ENCODE results near the gene PRKAR2A.
"Not testable (repeated sequence)": the region's sequence is repeated elsewhere in the genome, so short reads cannot be mapped to it uniquely, and the experiment has no call there.

Gene PRKAR2A

DNA sequence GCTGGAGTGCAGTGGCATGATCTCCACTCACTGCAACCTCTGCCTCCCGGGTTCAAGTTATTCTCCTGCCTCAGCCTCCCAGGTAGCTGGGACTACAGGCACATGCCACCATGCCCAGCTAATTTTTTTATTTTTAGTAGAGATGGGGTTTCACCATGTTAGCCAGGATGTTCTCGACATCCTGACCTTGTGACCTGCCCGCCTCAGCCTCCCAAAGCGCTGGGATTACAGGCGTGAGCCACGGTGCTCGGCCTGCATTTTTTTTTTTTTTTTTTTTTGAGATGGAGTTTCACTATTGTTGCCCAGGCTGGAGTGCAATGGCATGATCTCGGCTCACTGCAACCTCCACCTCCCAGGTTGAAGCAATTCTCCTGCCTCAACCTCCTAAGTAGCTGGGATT lies 69.1 kb downstream of the PRKAR2A start:
- not testable (repeated sequence) for DNase-seq (ENCODE audit: low read depth, low spot score)

DNA sequence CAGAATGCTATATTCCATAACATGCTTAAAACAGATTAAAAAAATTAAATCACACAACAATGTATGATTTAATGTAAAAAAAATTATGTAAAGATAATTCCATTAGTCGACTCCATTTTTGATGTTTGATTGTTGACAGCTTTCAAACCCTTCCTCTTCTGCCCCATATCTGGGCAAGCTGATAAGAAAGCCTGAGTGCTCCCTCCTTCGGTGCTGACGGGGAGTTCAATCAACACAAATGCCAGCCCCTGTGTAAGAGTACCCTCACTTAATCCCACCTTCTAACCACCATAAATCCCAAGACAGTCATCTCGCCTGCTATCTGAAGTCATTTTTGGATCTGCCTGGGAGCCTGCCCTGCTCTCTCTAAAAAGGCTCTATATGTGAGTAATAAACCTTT lies 70.8 kb downstream of the PRKAR2A start:
- no peak for DNase-seq (ENCODE audit: low read depth, low spot score)

DNA sequence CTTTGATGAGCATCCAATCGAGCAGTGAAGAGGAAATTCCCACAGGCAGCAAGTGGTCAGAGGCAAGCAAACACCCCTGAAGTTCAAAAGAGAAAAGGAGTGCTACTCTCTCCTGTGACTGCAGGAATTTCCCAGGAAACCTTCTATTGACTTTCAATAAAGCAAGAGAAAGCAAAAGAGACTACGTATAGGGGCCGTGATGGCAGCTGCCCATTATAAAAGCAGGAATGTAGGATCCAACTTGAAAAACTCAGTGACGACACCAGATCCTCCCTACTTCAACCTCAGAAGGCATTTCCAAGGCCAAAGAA lies 77.5 kb downstream of the PRKAR2A start:
- DNase-seq (ENCODE audit: low read depth, low spot score), result no peak

DNA sequence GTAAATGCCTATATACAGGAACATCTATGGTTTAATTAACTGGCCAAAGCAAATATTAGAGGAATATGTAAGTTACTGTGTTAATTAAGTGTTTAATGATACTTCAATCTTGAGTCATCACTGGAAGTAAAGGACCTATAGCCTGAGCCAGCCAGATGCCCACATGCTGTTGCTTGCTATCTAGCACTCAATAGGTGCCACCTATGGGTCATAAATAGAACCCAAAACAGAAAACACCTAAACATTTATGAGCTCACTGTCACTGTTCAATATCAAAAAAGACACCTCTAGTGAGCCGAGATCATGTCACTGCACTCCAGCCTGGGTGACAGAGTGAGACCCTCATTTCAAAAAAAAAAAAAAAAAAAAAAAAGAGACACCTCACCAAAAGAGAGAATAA lies 82.3 kb downstream of the PRKAR2A start:
- DNase-seq (ENCODE audit: low read depth, low spot score), result no peak

DNA sequence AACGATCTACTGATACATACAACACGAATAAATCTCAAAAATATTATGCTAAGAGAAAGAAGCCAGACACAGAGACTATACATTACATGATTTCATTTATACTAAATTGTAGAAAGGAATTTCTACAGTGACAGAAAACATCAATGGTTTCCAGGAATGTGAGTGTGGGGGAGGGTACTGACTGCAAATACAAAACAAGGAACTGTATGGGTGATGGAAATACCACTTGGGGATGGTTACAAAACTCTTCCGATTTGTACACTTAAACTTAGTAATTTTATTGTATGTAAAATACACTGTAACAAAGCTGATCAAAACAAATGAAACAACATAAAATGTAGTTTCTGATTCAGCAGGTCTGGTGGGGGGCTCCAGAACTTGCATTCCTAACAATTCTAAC lies 84.9 kb downstream of the PRKAR2A start:
- no peak for DNase-seq (ENCODE audit: low read depth, low spot score)

DNA sequence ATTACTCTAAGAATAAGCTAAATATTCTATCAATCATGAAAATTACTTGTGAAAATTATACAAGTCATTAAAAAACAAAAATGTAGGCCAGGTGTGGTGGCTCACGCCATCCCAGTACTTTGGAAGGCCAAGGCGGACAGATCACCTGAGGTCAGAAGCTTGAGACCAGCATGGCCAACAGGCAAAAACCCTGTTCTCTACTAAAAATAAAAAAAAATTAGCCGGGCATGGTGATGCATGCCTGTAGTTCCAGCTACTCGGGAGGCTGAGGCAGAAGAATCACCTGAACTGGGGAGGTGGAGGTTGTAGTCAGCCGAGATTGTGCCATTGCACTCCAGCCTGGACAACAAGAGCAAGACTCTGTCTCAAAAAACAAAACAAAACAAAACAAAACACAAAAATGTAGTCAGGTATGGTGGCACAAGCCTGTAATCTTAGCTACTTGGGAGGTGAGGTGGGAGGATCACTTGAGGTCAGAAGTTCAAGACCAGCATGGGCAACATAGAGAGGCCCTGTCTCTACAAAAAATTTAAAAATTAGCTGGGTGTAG lies 87.6 kb downstream of the PRKAR2A start:
- not testable (repeated sequence) for DNase-seq (ENCODE audit: low read depth, low spot score)

DNA sequence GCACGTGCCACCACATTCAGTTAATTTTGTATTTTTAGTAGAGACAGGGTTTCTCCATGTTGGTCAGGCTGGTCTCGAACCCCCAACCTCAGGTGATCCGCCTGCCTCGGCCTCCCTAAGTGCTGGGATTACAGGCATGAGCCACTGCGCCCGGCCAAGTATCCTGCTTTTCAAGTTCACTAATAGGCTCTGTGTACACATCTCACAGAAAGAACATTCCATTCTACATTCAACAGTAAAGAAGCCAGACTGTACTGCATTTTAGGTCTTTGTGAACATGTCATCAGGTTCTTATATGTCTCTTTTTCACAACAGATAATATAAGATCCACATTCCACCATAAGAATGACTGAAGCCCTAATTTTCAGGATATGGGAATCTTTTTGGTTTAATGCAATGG lies 88.1 kb downstream of the PRKAR2A start:
- DNase-seq (ENCODE audit: low read depth, low spot score), result not testable (repeated sequence)

DNA sequence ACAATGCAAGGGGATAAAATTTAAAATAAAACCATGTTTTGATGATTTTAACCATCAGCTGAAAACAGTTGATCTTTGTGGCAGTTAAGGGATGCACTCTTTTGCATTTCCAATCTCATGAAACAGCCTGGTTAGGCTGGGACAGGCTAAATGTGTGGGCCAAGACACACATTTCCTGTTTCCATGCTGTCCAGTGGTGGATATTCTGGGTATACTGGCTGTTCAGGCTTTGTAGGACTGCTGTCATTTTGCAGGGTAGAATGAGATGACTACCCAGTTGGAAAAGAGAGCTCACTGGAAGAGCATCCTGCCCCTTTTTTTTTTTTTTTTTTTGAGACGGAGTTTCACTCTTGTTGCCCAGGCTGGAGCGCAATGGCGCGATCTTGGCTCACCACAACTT lies 88.6 kb downstream of the PRKAR2A start:
- no peak for DNase-seq (ENCODE audit: low read depth, low spot score)

DNA sequence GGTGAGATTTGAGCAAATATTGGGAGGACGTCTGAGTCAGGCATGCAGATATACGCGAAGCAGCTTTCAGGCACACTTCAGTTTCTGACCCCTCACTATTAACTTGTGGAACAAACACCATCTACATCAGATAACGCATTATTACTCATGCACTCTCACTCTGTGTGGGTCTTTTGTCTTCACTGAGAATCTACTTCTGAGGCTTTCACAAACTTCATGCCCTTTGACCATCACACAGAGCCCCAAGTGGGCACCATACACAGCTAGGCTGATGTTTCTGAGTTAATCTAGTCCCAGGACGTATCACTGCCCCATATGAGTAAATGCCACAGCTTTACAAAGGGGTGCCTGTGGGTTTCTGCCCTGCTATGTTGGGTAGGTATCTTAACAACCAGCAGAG lies 91.0 kb downstream of the PRKAR2A start:
- DNase-seq (ENCODE audit: low read depth, low spot score), result no peak

DNA sequence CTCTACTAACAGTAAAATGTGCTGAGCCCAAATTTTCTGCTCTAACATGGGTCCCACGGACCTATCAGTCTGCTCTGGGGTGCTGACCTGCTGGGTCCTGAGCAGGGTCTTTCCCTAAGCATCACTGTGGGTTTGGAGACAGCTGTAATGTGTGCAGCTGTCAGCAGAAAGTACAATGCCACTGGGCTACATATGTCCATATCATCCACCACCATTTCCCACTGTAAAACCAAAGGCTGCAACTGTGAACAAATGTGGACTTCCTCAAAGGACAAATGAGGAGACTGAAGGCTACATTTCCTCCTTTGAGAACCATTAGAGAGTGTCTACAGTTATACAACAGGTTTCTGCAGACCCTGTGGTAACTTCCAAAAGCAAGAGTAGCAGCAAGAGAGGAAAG lies 96.8 kb downstream of the PRKAR2A start:
- DNase-seq (ENCODE audit: low read depth, low spot score), result no peak

DNA sequence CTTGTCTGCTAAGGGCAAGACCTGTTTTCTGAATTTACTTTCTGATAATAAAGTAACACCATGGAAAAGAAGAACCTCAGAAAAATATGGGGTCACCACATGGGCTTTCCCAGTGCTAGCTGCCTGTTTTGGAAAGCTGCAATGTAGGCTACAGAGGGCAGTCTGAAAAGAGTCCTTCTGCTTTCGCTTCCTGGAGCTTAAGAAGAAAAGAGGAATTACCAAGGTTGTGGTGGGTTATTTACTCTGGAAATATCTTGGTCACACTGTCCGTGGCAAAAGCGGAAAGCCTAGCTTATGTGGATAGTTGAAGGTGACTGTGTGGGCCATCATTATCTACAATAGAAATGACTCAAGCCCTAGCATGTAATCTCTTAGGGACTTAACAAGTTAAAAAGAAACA lies 98.9 kb downstream of the PRKAR2A start:
- DNase-seq (ENCODE audit: low read depth, low spot score), result no peak

DNA sequence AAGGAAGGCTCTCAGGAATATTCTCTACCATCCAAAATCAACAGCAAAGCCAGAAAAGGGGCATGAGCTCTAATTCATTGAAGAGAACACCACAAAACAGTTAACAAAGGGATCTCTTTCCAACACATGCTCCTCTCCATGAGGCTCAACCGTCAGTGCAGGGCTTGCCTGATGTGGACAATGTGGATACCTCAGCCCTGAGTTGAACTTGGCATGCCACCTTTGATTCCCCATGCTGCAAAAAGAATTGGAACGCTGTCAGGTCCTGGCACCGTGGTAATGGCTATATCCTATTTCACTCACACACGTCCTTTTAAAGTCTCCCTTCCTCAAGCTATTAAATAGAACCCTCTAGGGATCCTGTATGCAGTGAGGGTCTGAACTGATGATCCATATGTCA lies 100.0 kb downstream of the PRKAR2A start:
- DNase-seq (ENCODE audit: low read depth, low spot score), result no peak

DNA sequence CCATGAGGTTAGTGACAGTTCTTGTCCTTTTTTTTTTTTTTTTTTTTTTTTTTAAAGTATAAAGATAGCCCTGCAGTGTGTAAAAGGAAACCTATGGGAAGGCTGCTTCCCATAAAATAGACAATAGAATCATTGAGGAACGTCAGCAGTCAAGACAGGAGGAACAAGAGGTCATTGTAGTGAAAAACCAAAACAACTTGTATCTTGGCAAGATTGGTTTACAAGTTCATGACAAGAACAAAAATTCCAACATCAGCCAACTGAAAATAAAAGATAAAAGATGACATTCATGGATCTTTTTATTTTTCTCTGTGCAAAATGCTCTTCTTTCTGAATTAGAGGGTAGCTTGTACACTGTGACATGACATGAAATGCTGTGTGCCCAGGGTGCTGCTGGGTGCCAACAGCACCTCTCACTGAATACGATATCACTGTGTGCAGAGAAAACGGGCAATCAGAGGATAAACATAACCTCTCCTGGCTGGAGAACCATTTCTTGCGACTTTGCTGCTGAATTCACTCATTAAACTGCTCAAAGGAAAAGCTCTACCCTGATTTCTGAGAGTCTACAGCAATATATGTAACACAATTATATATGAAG lies 100.6 kb downstream of the PRKAR2A start:
- DNase-seq (ENCODE audit: low read depth, low spot score), result no peak

DNA sequence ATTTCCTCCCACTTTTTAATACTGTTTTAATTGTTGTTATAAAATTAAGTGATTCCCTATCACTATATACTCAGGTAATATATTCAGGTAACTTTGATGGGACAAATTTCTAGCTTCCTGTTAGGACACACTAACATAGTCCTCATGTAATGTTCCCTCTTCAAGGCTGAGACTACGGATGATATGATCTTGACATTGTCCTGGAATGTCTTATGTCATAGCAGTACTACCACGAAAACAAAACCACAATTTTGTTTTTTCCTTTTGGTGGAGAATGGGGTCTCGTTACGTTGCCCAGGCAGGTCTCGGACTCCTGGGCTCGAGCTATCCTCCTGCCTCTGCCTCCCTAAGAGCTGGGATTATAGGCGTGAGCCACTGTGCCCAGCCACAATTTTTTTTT lies 103.9 kb downstream of the PRKAR2A start:
- no peak for DNase-seq (ENCODE audit: low read depth, low spot score)

DNA sequence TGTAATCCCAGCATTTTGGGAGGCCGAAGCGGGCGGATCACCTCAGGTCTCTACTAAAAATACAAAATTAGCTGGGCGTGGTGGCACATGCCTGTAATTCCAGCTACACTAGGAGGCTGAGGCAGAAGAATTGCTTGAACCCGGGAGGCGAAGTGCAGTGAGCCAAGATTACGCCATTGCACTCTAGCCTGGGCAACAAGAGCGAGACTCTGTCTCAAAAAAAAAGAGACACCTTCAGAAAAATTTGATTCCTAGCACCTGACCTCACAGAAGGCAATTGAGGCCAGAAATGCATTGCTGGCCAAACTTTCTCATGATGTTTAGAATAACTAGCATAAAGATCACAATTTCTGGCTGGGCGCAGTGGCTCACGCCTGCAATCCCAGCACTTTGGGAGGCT lies 106.4 kb downstream of the PRKAR2A start:
- not testable (repeated sequence) for DNase-seq (ENCODE audit: low read depth, low spot score)

DNA sequence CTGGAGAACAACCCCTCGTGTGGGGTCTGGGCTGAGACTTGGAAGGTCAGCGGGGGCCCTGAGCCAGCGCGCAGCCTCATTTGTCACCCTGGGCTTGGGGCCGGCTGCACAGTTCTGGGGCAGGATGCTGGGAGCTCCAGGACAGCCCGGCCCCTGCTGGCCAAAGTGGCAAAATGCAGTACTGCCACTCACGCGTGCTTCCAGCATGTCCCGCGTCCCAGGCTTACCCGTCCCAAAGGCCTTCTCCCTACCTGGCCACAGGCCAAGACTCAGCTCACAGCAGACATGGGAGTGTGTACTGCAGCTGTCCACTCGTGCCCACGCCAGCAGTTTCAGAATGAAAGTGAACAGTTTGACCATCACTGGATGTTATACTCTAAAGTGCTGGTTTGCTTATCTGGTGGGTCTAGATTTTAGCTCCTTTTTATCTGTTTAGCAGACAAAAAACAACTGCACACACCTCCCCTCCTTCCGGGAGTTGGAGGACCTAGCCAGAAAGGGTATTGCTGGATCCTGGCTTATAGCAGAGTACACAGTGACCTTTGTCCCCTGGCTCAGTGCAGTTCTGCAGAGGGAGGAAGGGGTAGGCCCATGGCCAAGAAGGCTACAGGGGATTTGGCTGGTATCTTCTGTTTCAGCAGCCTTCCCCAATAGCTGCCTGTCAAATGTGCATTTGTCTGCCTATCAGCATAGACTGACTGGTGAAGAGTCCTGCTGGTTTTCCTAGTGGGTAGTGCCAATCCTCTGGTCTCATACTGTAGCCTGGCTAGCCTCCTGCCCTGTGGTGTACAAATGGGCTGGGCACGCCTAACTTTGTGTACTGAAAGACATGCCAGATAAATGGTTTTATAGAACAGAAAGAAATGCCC lies 107.5 kb downstream of the PRKAR2A start:
- DNase-seq (ENCODE audit: low read depth, low spot score), result peak; percentile 86

DNA sequence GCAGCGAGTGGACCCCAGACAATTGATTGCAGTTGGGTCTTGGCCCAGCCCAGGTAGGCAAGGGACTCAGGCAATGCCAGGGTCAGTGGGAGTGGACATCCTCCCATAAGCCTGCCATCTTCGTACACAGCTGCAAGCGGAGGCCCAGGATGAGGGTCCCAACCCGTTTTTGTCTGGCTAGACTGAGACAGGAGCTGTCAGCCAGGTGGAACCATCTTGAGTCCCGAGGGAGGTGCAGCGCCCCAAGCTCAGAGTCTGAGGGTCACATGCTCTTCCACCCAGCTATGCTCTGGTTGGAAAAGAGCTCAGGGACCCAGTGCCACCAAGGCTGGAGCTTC lies 108.1 kb downstream of the PRKAR2A start:
- no peak for DNase-seq (ENCODE audit: low read depth, low spot score)

DNA sequence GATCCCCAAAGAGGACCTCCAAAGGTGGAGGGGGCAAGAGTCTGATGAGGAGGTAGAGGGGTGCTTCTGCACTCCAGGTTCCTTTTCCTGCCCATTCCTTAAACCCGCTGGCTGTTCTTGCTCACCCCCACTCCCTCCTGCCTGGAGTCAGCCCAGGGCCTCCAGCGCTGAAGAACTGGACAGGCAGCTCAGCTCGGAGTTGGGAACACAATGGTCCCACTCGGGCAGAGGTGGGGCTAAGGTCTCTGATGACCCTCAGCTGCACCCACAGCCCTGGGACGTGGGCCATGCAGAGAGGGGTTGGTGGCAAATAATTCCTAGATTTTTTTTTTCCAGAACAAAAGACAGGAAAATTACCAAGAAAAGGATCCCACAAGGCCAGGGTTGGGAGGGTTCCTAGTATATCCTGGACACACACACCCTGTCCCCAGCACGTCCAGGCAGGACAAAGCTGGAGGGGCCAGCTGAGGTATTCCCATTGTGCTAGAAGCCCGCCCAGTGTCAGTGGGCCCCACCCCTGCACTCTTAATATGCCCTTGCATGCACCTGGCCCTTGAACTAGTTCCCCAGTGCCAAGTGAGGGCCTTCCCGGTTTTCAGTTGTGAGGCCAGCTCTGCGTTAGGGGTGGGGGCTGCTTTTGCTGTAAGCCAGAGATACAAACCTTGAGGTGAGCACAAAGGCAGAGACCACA lies 108.6 kb downstream of the PRKAR2A start:
- no peak for DNase-seq (ENCODE audit: low read depth, low spot score)

DNA sequence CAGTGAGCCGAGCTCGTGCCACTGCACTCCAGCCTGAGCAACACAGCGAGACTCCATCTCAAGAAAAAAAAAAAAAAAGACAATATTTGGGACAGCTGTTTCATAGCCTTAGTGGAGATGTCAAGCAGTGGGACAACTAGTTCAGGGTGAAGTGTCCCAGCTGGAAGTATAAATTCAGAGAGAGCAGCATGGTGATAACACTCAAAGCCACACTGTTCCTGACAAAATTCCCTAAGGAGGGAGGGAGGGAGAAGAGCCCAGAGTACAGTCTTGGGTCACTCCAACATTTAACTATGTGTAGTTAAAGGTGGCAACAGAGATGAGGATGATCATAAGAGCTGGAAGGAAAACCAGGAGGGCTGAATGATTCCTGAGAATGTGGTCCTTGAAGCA lies 109.5 kb downstream of the PRKAR2A start:
- DNase-seq (ENCODE audit: low read depth, low spot score), result no peak

DNA sequence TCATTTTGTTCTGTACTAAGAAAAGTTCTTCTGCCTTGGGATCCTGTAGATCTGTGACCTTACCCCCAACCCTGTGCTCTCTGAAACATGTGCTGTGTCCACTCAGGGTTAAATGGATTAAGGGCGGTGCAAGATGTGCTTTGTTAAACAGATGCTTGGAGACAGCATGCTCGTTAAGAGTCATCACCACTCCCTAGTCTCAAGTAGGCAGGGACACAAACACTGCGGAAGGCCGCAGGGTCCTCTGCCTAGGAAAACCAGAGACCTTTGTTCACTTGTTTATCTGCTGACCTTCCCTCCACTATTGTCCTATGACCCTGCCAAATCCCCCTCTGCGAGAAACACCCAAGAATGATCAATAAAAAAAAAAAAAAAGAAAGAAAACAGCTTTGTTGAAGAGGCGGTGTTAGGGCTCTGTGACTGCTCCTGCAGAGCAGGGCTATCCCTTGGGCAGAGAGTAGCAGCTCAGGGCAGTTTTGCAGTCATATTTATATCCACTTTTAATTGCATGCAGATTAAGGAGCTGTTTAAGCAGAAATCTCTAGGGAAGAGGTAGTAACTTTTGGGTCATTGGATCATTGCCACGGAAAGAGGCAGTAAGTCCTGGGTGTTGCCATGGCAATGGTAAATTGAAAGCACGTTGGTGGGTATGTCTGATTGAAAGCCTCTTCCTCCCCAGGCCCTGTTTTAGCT lies 112.5 kb downstream of the PRKAR2A start:
- DNase-seq (ENCODE audit: low read depth, low spot score), result peak; percentile 6

DNA sequence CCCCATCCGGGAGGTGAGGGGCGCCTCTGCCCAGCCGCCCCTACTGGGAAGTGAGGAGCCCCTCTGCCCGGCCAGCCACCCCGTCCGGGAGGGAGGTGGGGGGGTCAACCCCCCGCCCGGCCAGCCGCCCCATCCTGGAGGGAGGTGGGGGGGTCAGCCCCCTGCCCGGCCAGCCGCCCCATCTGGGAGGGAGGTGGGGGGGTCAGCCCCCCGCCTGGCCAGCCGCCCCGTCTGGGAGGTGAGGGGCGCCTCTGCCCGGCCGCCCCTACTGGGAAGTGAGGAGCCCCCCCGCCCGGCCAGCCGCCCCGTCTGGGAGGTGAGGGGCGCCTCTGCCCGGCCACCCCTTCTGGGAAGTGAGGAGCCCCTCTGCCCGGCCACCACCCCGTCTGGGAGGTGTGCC lies 113.1 kb downstream of the PRKAR2A start:
- not testable (repeated sequence) for DNase-seq (ENCODE audit: low read depth, low spot score)

All from ELF-1 (cell line).